ENCODE measurements around the gene MB. TPM values are rescaled to one million over a fixed set of nuclear protein-coding genes. Genes with fewer than 3 reads are reported as not detected.

MB gene
- total RNA-seq, 1 experiment from 2014 or later: 1.5 TPM

GRCh38 chr22:35600476-35600875, 16.7 kb downstream of the MB start:
- TF ChIP-seq RAD21 (IDR thresholded peaks at IDR 0.05; ENCODE audit: low read depth): no peak
- TF ChIP-seq ZNF274 (IDR thresholded peaks at IDR 0.05; ENCODE audit: low read depth, low read length): no peak
- TF ChIP-seq POLR2A (IDR thresholded peaks at IDR 0.05; ENCODE audit: borderline replicate concordance, extremely low read depth, insufficient read depth, insufficient read length): no peak
- TF ChIP-seq YY1 (IDR thresholded peaks at IDR 0.05; ENCODE audit: extremely low read depth, insufficient replicate concordance, low read depth, low read length): no peak
- no peak for TF ChIP-seq ZFX (IDR thresholded peaks at IDR 0.05)
- TF ChIP-seq SIN3A (IDR thresholded peaks at IDR 0.05; ENCODE audit: low read depth): no peak
- TF ChIP-seq TCF7L2 (IDR thresholded peaks at IDR 0.05; ENCODE audit: borderline replicate concordance, extremely low read depth, insufficient read depth, insufficient read length): no peak
- TF ChIP-seq MAX (IDR thresholded peaks at IDR 0.05): no peak
- H3K27me3 ChIP-seq (ENCODE audit: insufficient read depth, low read length): no peaks in the 10 kb centered on the region
- H3K79me2 ChIP-seq (ENCODE audit: insufficient read depth, low read length): no peaks in the 10 kb centered on the region
- H3K36me3 ChIP-seq (ENCODE audit: control insufficient read depth in 1 of 2, insufficient read depth in 2 of 2, low read length in 2 of 2): no peaks in the 10 kb centered on the region
- no peak overlapping the region for H3K4me3 ChIP-seq (replicated peaks in 1 of 2; ENCODE audit: low read depth in 1 of 2, low read length in 2 of 2)
- H3K27ac ChIP-seq (ENCODE audit: low read depth, low read length): no peak overlapping the region
- H3K9me2 ChIP-seq (ENCODE audit: insufficient read depth): no peaks in the 10 kb centered on the region
- ChIA-PET CTCF (no interaction called here), POLR2A (no interaction called here), RAD21 (ENCODE audit: low non-redundant PET in 1 of 2, low total read pairs in 2 of 2, uncharacterized antibody in 2 of 2, unreplicated experiment in 2 of 2) (no interaction called here)
- H3K9ac ChIP-seq (ENCODE audit: low read length): no peak overlapping the region
- no peak overlapping the region for H3K4me2 ChIP-seq (ENCODE audit: low read length)
- intact Hi-C loops (cut with micrococcal nuclease): no loop called here
- H2AFZ ChIP-seq (ENCODE audit: low read depth, low read length, poor library complexity, severe bottlenecking): no peak overlapping the region
- H3K9me3 ChIP-seq (ENCODE audit: control insufficient read depth in 1 of 2, insufficient read depth in 1 of 2, low read depth in 1 of 2, low read length in 2 of 2): no peaks in the 10 kb centered on the region
- H4K20me1 ChIP-seq (ENCODE audit: insufficient read depth): no peaks in the 10 kb centered on the region
- BruUV-seq (replicated peaks): no TSS peak
- H3K4me1 ChIP-seq (ENCODE audit: control insufficient read depth in 1 of 2, insufficient read depth in 2 of 2, low read length in 2 of 2): peaks cover 6 to 21% of the 10 kb centered on the region in 2 experiments; a peak in 3 of 4 replicates
- ATAC-seq (no peak), DNase-seq (ENCODE audit: low read depth, low spot score) (no peak)

- H3K27me3 ChIP-seq (ENCODE audit: insufficient read depth, low read length): no peaks in the 10 kb centered on the region
- H3K36me3 ChIP-seq (ENCODE audit: control insufficient read depth in 1 of 2, insufficient read depth in 2 of 2, low read length in 2 of 2): no peaks in the 10 kb centered on the region
- CTCF ChIA-PET: no interaction called here
- no peak overlapping the region for H2AFZ ChIP-seq (ENCODE audit: low read depth, low read length, poor library complexity, severe bottlenecking)
- no TSS peak for BruUV-seq (replicated peaks)
- intact Hi-C loops (cut with micrococcal nuclease): no loop called here
- H3K4me2 ChIP-seq (ENCODE audit: low read length): no peak overlapping the region
- no peaks in the 10 kb centered on the region for H3K79me2 ChIP-seq (ENCODE audit: insufficient read depth, low read length)
- DNase-seq (ENCODE audit: low read depth, low spot score): no peak
- H3K4me3 ChIP-seq (replicated peaks in 1 of 2; ENCODE audit: low read depth in 1 of 2, low read length in 2 of 2): no peak overlapping the region
- no peak overlapping the region for H3K27ac ChIP-seq (ENCODE audit: low read depth, low read length)
- no peaks in the 10 kb centered on the region for H4K20me1 ChIP-seq (ENCODE audit: insufficient read depth)
- RAD21 ChIA-PET (ENCODE audit: low non-redundant PET in 1 of 2, low total read pairs in 2 of 2, uncharacterized antibody in 2 of 2, unreplicated experiment in 2 of 2): no interaction called here
- no peaks in the 10 kb centered on the region for H3K9me2 ChIP-seq (ENCODE audit: insufficient read depth)
- POLR2A ChIA-PET: no interaction called here
- H3K9ac ChIP-seq (ENCODE audit: low read length): no peak overlapping the region
- H3K4me1 ChIP-seq (ENCODE audit: control insufficient read depth in 1 of 2, insufficient read depth in 2 of 2, low read length in 2 of 2): peaks cover 2 to 12% of the 10 kb centered on the region in 2 experiments; a peak in 3 of 4 replicates
- H3K9me3 ChIP-seq (ENCODE audit: control insufficient read depth in 1 of 2, insufficient read depth in 1 of 2, low read depth in 1 of 2, low read length in 2 of 2): no peaks in the 10 kb centered on the region
- no peak for ATAC-seq
- no peak for TF ChIP-seq REST (IDR thresholded peaks at IDR 0.05; ENCODE audit: low read depth)
- TF ChIP-seq CEBPB (IDR thresholded peaks at IDR 0.05; ENCODE audit: low read depth): no peak
- TF ChIP-seq ZNF274 (IDR thresholded peaks at IDR 0.05; ENCODE audit: low read depth, low read length): no peak
- TF ChIP-seq RAD21 (IDR thresholded peaks at IDR 0.05; ENCODE audit: low read depth): no peak
- TF ChIP-seq MAX (IDR thresholded peaks at IDR 0.05): no peak
- no peak for TF ChIP-seq ZBTB33 (IDR thresholded peaks at IDR 0.05; ENCODE audit: extremely low read depth, insufficient replicate concordance, low read length)
- no peak for TF ChIP-seq POLR2A (IDR thresholded peaks at IDR 0.05; ENCODE audit: borderline replicate concordance, extremely low read depth, insufficient read depth, insufficient read length)
- TF ChIP-seq SIN3A (IDR thresholded peaks at IDR 0.05; ENCODE audit: low read depth): no peak
- no peak for TF ChIP-seq EGR1 (IDR thresholded peaks at IDR 0.05; ENCODE audit: low read depth)
- no peak for TF ChIP-seq ZFX (IDR thresholded peaks at IDR 0.05)
- no peak for TF ChIP-seq CBX3 (IDR thresholded peaks at IDR 0.05; ENCODE audit: low read depth)
- TF ChIP-seq ELF1 (IDR thresholded peaks at IDR 0.05; ENCODE audit: borderline replicate concordance, low read depth): no peak
- TF ChIP-seq JUND (IDR thresholded peaks at IDR 0.05): no peak
- no peak for TF ChIP-seq YY1 (IDR thresholded peaks at IDR 0.05; ENCODE audit: extremely low read depth, insufficient replicate concordance, low read depth, low read length)
Measured at GRCh38 chr22:35599364-35599763, 17.8 kb downstream of the MB start.
